ENCODE data around the gene HBQ1.

- TF ChIP-seq CTCF (IDR thresholded peaks at IDR 0.05) (no peak), POLR2AphosphoS5 (IDR thresholded peaks at IDR 0.05) (no peak), POLR2A (IDR thresholded peaks at IDR 0.05) (no peak)
Measured at GRCh38 chr16:178668-179015, 1.6 kb upstream of the HBQ1 start.

All from sigmoid colon (tissue), 4 donors.